ENCODE results near the gene IFNL4.
"Not testable (repeated sequence)": the region's sequence is repeated elsewhere in the genome, so short reads cannot be mapped to it uniquely, and the experiment has no call there.

IFNL4 gene

DNA sequence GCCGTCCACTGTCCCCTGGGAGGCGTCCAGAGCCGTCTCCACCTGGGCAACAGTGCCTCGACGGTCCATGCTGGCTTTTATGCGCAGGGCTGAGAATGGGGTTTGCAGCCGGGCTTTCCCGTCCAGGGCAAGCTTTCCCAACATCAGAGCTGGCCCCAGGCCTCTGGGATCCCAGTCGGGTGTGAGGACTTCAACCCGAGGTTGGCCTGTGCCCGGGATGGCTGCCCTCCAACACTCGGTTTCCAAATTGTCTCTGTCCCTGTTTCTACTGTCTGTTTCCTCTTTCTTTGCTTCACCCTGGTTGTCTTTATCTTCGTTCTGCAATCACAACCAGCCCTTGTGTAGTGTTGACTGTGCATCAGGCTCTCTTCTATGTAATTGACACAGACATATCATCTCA lies at the start of gene IFNL4:
TSS of gene IFNL4 (minus strand) at position 51 of the 400 bp plus-strand sequence.
- no peak for DNase-seq (ENCODE audit: low spot score)

DNA sequence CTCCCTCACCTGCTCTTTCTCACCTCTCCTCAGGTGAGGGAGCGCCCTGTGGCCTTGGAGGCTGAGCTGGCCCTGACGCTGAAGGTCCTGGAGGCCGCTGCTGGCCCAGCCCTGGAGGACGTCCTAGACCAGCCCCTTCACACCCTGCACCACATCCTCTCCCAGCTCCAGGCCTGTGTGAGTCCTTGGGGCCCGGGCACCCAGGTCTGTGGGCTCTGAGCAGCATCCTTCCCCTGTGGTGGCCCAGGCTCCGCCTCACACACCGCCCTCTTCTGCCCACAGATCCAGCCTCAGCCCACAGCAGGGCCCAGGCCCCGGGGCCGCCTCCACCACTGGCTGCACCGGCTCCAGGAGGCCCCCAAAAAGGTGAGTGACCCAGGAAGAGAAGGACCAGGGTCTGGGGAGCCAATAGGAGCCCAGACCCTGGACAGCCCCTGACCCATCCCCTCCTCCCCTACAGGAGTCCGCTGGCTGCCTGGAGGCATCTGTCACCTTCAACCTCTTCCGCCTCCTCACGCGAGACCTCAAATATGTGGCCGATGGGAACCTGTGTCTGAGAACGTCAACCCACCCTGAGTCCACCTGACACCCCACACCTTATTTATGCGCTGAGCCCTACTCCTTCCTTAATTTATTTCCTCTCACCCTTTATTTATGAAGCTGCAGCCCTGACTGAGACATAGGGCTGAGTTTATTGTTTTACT lies 49.4 kb upstream of the IFNL4 start:
- no peak for DNase-seq (ENCODE audit: low spot score)

DNA sequence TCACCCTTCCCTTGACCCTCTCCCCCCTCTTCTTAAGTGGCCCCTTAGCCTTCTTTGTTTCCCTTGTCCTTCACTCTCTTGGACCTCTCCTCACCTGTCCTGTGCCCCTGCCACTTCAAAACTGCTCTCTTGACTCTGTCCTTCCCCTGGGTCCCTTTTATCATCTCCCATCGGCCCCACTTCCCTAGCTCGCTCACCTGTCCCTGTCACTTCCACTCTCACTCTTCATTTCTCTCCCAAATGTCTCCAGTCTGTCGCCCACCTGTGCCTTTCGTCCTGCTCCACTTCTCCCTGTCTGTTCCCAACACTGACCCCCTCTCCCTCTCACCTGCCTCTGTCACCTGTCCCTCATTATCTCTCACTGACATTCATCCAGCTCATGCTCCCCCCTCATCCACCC lies 48.2 kb upstream of the IFNL4 start:
- no peak for DNase-seq (ENCODE audit: low spot score)

DNA sequence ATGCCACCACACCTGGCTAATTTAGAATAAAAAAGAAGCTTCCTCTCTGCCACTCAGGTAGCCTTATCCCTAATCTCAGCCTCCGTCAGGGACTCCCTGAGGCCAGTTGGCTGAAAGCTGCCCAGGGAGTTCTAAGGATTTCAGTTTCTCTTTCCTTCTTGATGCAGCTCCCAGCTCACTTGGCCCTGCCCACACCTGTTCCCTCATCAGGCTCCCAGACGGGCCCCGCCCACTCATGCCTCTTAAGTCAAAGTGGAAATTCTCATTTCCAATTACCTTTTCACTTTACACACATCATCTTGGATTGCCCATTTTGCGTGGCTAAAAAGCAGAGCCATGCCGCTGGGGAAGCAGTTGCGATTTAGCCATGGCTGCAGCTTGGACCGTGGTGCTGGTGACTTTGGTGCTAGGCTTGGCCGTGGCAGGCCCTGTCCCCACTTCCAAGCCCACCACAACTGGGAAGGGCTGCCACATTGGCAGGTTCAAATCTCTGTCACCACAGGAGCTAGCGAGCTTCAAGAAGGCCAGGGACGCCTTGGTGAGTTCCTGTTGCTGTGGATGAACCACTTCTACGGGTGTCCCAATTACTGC lies 47.5 kb upstream of the IFNL4 start, which contains the start of gene IFNL1:
TSS of gene IFNL1 (plus strand) at position 353 of the 591 bp plus-strand sequence. CDS start at position 368, 15 bp downstream.
- DNase-seq (ENCODE audit: low spot score) = no peak

DNA sequence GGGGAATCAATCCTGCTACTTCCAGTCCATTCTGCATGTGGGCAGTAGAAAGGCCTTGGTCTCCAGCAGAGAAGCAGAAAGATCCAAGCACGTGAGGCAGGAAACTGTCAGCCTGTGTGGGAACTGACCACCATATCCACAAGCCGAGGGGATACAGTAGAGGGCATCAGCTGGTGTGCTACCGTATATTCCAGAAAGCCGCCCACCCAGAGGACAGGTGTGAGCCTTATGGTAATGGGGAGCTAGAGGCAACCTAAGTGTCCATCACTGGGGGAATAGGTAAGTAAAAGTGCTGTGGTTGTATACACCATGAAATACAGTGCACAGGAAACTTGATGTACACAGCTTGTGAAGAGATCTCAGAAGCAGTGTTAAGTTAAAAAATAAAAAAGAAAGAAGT lies 44.7 kb upstream of the IFNL4 start:
- no peak for DNase-seq (ENCODE audit: low spot score)

DNA sequence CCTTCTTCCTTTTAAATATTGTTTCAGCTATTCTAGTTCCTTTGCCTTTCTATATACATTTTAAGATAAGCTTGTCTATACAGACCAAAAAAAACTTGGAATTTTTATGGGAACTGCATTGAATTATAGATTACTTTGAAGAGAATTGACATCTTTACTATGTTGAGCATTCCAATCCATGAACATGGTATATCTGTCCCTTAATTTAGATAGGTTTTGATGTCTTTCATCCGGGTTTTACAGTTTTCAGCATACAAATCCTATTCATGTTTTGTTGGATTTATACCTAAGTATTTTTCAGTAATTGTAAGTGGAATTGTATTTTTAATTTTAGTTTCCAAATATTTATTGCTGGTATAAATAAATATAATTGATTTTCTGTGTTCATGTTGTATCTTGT lies 35.4 kb upstream of the IFNL4 start:
- DNase-seq (ENCODE audit: low spot score) = no peak

DNA sequence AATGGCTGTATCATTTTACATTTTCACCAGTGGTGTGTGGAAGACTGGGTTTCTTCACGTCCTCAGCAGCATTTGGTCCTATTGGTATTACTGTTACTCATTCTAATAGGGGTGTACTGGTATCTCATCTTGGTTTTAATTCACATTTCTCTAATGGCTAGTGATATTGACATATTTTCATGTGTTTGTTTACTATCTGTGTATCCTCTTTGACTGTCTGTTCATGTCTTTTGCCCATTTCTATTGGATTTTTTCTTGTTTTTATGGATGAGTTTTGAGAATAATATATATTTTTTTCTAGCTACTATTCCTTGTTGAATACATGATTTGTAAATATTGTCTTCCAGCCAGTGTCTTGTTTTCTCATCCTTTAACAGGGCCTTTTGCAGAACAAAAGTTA lies 33.4 kb upstream of the IFNL4 start:
- DNase-seq (ENCODE audit: low spot score) = no peak

DNA sequence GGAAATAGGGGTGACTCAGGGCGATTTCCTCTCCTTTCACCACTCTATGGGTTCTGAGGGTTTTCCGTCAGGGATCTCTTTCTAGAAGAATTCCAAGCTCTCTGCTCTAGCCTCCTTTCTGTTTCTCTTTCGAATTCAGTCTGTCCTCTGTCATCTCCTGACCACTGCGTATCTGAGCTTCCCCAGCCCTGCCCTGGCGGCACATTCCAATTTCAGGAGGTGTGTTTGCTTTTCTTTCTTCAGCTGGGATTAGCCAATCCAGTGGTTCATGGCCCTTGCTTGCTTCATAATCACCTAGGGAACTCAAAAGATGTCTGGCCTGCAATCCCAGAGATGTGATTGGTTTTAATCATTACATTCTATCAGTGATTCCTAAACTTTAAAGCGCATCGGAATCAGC lies 28.9 kb upstream of the IFNL4 start:
- DNase-seq (ENCODE audit: low spot score) = no peak

DNA sequence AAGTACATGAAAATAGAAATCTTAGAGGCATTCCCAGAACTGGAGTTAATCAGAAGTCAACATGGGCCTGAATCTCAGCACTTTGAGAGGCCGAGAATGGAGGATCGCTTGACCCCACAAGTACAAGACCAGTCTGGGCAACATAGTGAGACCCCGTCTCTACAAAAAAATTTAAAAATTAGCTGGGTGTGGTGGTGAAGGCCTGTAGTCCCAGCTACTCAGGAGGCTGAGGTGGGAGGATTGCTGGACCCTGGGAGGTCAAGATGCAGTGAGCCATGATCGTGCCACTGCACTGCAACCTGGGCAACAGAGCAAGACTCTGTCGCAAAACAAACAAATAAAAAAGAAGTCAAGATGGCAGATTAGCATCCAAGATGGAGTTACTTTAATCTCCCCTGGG lies 28.1 kb upstream of the IFNL4 start:
- no peak for DNase-seq (ENCODE audit: low spot score)

DNA sequence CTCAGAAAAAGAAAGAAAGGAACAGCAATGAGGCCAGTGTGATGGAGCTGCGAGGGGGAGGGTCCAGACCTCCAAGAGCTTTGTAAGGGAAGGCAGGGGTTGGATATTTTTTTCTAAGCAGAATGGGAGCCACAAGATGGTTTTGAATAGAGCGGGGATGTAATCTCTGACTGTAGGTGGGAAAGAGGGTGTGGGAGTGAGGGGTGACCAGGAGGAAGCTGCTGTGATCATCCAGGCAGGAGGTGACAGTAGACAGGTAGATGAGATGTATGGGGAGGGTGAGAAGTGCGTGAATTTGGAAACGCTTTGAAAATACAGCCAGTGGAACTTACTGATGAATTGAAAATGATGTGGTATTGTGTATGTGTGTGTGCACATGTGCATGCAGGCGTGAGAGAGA lies 26.9 kb upstream of the IFNL4 start:
- no peak for DNase-seq (ENCODE audit: low spot score)

DNA sequence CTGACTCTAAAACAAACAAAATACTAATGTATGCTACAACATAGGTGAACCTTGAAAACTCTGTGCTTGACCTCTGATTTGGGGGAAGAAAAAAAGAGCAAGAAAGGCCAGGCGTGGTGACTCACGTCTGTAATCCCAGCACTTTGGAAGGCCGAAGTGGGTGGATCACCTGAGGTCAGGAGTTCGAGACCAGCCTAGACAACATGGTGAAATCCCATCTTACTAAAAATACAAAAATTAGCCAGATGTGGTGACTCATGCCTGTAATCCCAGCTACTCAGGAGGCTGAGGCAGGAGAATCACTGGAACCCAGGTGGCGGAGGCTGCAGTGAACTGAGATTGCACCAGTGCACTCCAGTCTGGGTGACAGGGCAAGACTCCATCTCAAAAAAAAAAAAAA lies 25.2 kb upstream of the IFNL4 start:
- not testable (repeated sequence) for DNase-seq (ENCODE audit: low spot score)

DNA sequence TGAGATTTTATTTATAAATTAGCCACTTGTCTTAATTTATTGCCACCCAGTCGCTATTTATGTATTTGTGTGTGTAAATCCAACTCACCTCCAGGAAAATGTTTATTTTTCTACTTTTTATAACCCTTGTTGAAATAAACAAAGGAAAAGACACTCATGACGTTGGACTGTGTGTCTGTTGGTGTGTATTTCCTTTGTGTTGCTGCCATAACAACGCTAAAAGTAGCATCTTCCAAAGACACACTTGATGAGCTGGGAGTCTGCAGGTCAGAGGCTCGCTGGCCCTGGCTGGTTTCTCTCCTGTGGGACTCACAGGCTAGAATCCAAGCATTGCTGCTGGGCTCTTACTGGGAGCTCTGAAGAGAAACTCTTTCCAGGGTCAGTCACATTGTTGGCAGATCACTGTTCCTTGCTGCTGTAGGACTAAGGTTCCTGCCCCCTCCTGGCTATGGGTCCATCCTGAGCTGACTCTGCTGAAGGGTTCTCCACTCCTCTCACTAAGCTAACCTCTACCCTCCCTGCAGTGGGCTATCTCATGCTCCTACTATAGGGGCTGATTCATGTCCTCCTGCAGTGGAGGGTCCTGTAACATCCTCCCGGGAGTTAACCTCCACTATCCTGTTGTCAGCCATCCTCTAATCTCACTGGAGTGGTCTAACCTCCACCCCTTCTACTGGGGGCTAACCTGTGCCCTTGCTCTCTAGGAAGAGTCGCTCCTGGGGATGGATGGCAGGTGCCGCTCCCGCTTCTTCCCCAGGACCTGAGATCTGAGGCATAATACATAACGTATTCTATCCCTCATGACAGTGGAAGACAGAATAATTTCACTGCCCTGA lies 21.6 kb upstream of the IFNL4 start:
- no peak for DNase-seq (ENCODE audit: low spot score)

DNA sequence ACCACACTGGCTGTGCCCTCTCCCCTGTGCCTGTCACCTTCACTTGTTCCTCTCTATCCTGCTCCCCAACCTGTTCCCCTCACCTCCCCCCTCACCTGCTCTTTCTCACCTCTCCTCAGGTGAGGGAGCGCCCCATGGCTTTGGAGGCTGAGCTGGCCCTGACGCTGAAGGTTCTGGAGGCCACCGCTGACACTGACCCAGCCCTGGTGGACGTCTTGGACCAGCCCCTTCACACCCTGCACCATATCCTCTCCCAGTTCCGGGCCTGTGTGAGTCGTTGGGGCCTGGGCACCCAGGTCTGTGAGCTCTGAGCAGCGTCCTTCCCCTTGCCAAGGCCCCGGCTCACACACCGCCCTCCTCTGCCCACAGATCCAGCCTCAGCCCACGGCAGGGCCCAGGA lies 20.7 kb upstream of the IFNL4 start:
- not testable (repeated sequence) for DNase-seq (ENCODE audit: low spot score)

DNA sequence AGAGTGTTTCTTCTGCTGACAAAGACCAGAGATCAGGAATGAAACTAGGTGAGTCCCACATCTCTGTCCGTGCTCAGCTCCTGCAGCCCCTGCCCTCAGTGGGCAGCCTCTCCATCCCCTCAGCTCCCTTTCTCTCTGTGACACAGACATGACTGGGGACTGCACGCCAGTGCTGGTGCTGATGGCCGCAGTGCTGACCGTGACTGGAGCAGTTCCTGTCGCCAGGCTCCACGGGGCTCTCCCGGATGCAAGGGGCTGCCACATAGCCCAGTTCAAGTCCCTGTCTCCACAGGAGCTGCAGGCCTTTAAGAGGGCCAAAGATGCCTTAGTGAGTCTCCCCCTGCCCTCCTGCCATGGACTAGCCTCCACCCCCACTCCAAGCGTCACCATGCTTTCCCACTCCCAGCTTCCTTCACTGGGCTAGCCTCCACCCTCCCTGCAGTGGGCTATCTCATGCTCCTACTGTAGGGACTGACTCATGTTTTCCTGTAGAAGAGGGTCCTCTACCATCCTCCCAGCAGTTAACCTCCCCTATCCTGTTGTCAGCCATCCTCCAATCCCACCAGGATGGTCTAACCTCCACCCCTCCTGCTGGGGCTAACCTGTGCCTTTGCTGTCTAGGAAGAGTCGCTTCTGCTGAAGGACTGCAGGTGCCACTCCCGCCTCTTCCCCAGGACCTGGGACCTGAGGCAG lies 20.0 kb upstream of the IFNL4 start:
- DNase-seq (ENCODE audit: low spot score) = not testable (repeated sequence)

DNA sequence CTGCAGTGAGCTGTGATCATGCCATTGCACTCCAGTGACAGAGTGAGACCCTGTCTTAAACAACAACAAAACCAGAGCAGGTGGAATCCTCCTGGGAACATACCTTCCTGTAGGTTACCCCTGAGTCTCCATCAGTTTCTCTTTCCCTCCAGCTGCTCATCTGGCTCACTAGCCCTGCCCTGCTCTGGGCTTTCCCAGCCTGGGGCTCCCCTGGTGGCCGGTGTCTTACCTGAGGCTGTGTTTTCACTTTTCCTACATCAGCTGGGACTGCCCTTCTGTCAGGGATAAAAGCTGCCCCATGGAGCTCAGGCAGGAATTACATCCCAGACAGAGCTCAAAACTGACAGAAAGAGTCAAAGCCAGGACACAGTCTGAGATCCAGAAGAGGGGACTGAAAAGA lies 19.4 kb upstream of the IFNL4 start, which contains the start of gene IFNL2:
TSS of gene IFNL2 (plus strand) at position 312 of the 400 bp plus-strand sequence. CDS start 173 bp downstream, outside the sequence.
- DNase-seq (ENCODE audit: low spot score) = not testable (repeated sequence)

DNA sequence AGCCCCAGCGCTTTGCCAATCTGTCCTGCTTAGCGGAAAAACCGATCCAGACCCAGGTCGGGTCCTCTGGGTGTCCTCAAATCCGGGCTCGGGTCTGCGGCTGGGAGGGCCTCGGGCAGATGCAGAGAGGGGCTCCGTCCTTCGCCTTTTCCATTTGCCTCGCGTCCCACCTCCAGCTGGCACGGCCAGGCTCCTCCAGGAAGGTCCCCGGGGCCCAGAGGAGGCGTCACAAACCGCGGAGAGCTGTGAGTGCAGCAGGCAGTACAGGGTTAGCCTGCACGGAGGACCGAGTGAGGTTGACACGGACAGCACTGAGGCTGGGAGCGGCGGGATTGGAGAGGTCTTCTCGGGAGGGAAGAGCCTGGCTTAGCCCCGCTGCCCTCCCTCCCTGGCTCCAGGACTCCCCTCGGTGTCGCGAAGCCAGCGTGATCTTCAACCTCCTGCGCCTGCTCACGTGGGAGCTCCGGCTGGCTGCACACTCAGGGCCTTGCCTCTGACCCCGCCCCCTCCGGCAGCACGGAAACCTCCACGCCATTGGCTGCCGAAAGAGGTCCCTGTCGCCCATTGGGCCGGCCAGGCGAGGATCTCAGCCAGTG lies 16.8 kb upstream of the IFNL4 start:
- DNase-seq (ENCODE audit: low spot score) = no peak

DNA sequence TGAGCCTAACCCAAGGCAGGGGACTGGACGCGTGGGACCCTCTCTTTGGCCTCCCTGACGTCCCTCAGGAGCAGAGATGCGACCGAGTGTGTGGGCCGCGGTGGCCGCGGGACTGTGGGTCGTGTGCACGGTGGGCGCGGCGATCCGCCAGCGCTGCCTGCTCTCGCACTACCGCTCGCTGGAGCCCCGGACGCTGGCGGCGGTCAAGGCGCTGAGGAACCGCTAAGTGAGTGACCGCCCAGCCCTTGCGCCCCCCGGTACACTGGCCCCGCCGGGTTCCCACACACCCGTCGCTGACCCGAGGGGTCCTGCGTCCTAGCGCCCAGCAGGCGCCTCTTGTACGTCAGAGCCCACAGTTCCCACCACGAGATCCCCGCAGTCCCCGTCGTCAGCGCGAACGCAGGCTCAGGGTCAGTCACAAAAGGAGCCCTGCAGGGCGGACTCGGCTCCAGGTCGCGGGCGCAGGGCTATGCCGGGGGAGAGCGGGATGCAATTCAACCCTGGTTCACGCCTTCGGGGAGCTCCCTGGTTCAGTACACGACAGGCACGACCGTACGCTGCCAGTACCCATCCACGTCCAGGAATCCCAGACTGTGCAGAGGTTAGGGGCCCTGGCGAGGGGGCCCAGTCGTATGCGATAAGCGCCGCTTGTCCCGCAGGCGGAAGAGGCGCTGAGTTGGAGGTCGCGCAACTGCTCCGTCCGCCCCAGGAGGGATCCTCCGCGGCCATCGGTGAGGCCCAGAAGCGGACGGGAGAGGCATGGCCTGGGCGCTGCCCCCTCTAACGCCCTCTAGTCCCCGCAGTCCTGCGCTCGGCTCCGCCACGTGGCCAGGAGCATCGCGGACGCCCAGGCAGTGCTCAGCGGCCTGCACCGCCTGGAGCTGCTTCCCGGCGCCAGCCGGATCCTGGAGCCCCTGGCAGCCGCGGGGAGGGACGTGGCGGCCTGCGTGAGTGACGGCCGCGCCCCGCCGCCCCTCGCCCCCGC lies 15.9 kb upstream of the IFNL4 start:
- no peak for DNase-seq (ENCODE audit: low spot score)

DNA sequence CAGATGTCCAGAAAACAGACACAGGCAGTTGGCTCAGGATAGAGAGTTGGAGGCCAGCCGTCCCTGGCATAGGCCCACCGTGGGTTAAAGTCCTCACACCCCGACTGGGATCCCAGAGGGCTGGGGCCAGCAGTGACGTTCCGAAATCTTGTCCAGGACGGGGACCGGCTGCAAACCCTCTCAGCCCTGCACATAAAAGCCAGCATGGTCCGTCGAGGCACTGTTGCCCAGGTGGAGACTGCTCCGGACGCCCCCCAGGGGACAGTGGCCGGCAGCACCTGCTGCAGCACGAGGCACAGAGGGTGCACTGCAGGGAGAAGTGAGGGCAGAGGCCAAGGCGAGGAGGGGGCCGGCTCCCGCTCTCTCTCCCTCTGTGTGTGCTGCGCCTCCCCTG lies 15.3 kb upstream of the IFNL4 start:
- no peak for DNase-seq (ENCODE audit: low spot score)

DNA sequence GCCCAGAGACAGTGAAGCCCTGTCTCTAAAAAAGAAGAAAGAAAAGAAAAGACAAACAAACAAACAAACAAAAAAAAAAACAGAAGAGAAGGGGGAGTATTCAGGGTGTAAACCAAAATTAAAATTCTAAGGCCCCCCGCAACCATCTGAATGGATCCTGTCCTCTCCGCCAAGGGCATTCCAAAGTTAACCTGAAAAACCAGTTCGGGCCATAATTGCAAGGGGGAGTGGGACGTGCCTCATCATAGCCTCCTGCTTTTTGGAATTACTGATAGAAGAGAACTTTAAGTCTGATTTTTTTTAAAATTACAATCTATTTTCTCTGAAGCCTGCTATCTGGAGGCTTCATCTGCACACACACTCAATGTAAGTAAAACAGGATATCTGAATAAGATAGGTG lies 13.8 kb upstream of the IFNL4 start:
- no peak for DNase-seq (ENCODE audit: low spot score)

DNA sequence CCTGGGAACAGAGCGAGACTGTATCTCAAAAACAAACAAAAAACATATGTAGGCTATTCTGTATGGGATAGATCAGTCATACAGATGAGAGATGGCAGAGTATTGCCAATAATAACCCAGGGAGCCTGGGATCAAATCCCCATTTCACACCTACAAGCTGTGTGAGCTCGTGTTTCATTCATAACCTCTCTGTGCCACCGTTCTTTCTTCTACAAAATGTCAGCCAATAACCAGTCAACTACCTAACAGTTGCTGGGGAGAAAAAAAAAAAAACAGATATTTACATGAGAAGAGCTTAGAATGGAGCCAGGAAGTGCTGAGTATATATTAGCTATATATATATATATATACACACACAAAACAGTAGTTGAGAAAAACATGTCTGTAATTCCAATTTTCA lies 13.0 kb upstream of the IFNL4 start:
- no peak for DNase-seq (ENCODE audit: low spot score)

DNA sequence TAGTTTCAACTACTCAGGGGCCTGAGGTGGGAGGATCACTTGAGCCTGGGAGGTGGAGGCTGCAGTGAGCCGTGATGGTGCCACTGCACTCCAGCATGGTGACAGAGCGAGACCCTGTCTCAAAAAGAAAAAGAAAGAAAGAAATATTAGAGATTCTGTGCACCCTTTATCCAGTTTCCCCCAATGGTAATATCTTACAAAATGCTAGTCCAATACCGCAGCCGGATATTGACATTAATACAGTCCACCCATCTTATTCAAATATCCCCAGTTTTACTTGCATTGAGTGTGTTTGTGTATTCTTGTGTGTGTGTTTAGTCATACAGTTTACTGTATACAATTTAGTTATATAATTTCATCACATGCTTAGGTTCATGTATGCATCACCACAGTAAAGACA lies 8.6 kb upstream of the IFNL4 start:
- no peak for DNase-seq (ENCODE audit: low spot score)

Measured in putamen (tissue), 1 donor.